Uterus (tissue), 4 donors: ENCODE results near the gene COL19A1. TPM values are rescaled to one million over a fixed set of nuclear protein-coding genes. Genes with fewer than 3 reads are reported as not detected.

Experiments used
- DNase-seq, 2 donors: peaks; one replicate each; pipeline ENCODE4 v3.0.0-alpha.2; 2019 to 2020
- H3K27ac ChIP-seq, 2 donors: fragments of 200-600 bp; sonication (generic); 1 replicate in 1 of 2; 2 replicates in 1 of 2; pipeline ENCODE4 v1.5.1; 2016 to 2018
- H3K27me3 ChIP-seq, 2 donors: fragments of 200-600 bp; sonication (generic); one replicate each; pipeline ENCODE4 v1.5.1; 2018 to 2019; ENCODE audit warnings: control low read depth in 1 of 2
- H3K36me3 ChIP-seq, 2 donors: fragments of 200-600 bp; sonication (generic); one replicate each; pipeline ENCODE4 v1.5.1; 2019; ENCODE audit warnings: control low read depth in 1 of 2
- H3K4me1 ChIP-seq, 2 donors: fragments of 200-600 bp; sonication (generic); one replicate each; pipeline ENCODE4 v1.5.1; 2018 to 2019; ENCODE audit warnings: control low read depth in 1 of 2
- H3K4me3 ChIP-seq, 2 donors: fragments of 200-600 bp; sonication (generic); 1 replicate in 1 of 2; 2 replicates in 1 of 2; pipeline ENCODE4 v1.5.1; 2018 to 2019; ENCODE audit warnings: mild to moderate bottlenecking in 1 of 2
- H3K9me3 ChIP-seq, 2 donors: fragments of 200-600 bp; sonication (generic); one replicate each; pipeline ENCODE4 v1.5.1; 2019; ENCODE audit warnings: control low read depth in 1 of 2
- CTCF ChIP-seq, 4 experiments: fragments of 200-600 bp in 2 of 4; fragments of 450-650 bp in 2 of 4; sonication (generic) in 2 of 4; IDR thresholded peaks; one replicate each; pipeline ENCODE4 v1.5.1; 2016 to 2019; ENCODE audit warnings: antibody characterized with exemption in 4 of 4, mild to moderate bottlenecking in 2 of 4, moderate library complexity in 1 of 4
- POLR2A ChIP-seq, 2 donors: fragments of 450-650 bp; IDR thresholded peaks; one replicate each; pipeline ENCODE4 v1.6.1; 2016; ENCODE audit warnings: antibody characterized with exemption in 2 of 2, mild to moderate bottlenecking in 1 of 2, moderate library complexity in 1 of 2
- intact Hi-C: fragments of 100-400 bp; cut with DNase I; formaldehyde crosslinking; loops from one replicate; pipeline ENCODE4 v1.15.1; 2023; ENCODE audit warnings: low total_unique reads
- total RNA-seq, 4 donors: library from RNA; depleted of rRNA in 3 of 4; stranded (reverse); fragments of >200 nt in 3 of 4; gene quantifications; one replicate each; pipeline versions ENCODE4 v1.1.0 to v1.2.4, GENCODE V29; 2014 to 2023
- donor health status: DM: yes; HTN: yes; CAD: no.

The COL19A1 gene
- total RNA-seq, 4 donors from 2014 or later = under 0.01 to 0.28 TPM; not detected in 2

GRCh38 chr6:70188202-70188601 is 321.8 kb downstream of the COL19A1 start:
- Histone ChIP-seq H3K4me3 (no peak overlapping the region), H3K27ac (no peak overlapping the region), H3K27me3 (no peaks in the 10 kb centered on the region), H3K9me3 (no peaks in the 10 kb centered on the region), H3K36me3 (no peaks in the 10 kb centered on the region), H3K4me1 (no peaks in the 10 kb centered on the region)
- no peak for TF ChIP-seq POLR2A (IDR thresholded peaks at IDR 0.05)
- TF ChIP-seq CTCF (IDR thresholded peaks at IDR 0.05) = no peak
- DNase-seq = no peak
- intact Hi-C loops = no loop called here

- H3K4me3 ChIP-seq = no peak overlapping the region
- TF ChIP-seq POLR2A (IDR thresholded peaks at IDR 0.05) = no peak
- no peak for TF ChIP-seq CTCF (IDR thresholded peaks at IDR 0.05)
- no peak for DNase-seq
- H3K27ac ChIP-seq = no peak overlapping the region
- no peaks in the 10 kb centered on the region for H3K4me1 ChIP-seq
- intact Hi-C loops = no loop called here
- no peaks in the 10 kb centered on the region for H3K36me3 ChIP-seq
- H3K27me3 ChIP-seq = no peaks in the 10 kb centered on the region
- H3K9me3 ChIP-seq = no peaks in the 10 kb centered on the region
Measured at GRCh38 chr6:70194421-70194820, 328.1 kb downstream of the COL19A1 start.

GRCh38 chr6:70196531-70196930 is 330.2 kb downstream of the COL19A1 start:
- DNase-seq = no peak
- intact Hi-C loops = no loop called here
- no peaks in the 10 kb centered on the region for H3K9me3 ChIP-seq

GRCh38 chr6:70198785-70199184 is 332.4 kb downstream of the COL19A1 start:
- no peaks in the 10 kb centered on the region for H3K9me3 ChIP-seq
- intact Hi-C loops = no loop called here
- no peak overlapping the region for H3K27ac ChIP-seq
- H3K36me3 ChIP-seq = no peaks in the 10 kb centered on the region
- no peak overlapping the region for H3K4me3 ChIP-seq
- no peaks in the 10 kb centered on the region for H3K27me3 ChIP-seq
- H3K4me1 ChIP-seq = no peaks in the 10 kb centered on the region
- TF ChIP-seq POLR2A (IDR thresholded peaks at IDR 0.05) (no peak), CTCF (IDR thresholded peaks at IDR 0.05) (no peak)
- no peak for DNase-seq

More at GRCh38 chr6:70196531-70196930, 330.2 kb downstream of the COL19A1 start:
- H3K4me1 ChIP-seq = no peaks in the 10 kb centered on the region
- no peak overlapping the region for H3K27ac ChIP-seq
- no peak overlapping the region for H3K4me3 ChIP-seq
- H3K27me3 ChIP-seq = no peaks in the 10 kb centered on the region
- TF ChIP-seq POLR2A (IDR thresholded peaks at IDR 0.05) (no peak), CTCF (IDR thresholded peaks at IDR 0.05) (no peak)
- no peaks in the 10 kb centered on the region for H3K36me3 ChIP-seq

- TF ChIP-seq POLR2A (IDR thresholded peaks at IDR 0.05) = no peak
- TF ChIP-seq CTCF (IDR thresholded peaks at IDR 0.05) = no peak
- no peaks in the 10 kb centered on the region for H3K36me3 ChIP-seq
- no peak overlapping the region for H3K27ac ChIP-seq
- DNase-seq = no peak
- intact Hi-C loops = no loop called here
- H3K4me3 ChIP-seq = no peak overlapping the region
- no peaks in the 10 kb centered on the region for H3K4me1 ChIP-seq
- H3K9me3 ChIP-seq = no peaks in the 10 kb centered on the region
- H3K27me3 ChIP-seq = no peaks in the 10 kb centered on the region
Measured at GRCh38 chr6:70208235-70208790, 342.0 kb downstream of the COL19A1 start.
